ENCODE measurements around the gene EFCAB5.
A peak's percentile ranks its signal among the peaks of the same experiment; 100 is the strongest.
"Not testable (repeated sequence)": the region's sequence is repeated elsewhere in the genome, so short reads cannot be mapped to it uniquely, and the experiment has no call there.

EFCAB5 gene

GRCh38 chr17:30005709-30006320, 64.4 kb downstream of the EFCAB5 start:
- DNase-seq (ENCODE audit: low spot score): no peak

- not testable (repeated sequence) for DNase-seq (ENCODE audit: low spot score)
Observed at GRCh38 chr17:30011934-30012333, 70.5 kb downstream of the EFCAB5 start.

DNA sequence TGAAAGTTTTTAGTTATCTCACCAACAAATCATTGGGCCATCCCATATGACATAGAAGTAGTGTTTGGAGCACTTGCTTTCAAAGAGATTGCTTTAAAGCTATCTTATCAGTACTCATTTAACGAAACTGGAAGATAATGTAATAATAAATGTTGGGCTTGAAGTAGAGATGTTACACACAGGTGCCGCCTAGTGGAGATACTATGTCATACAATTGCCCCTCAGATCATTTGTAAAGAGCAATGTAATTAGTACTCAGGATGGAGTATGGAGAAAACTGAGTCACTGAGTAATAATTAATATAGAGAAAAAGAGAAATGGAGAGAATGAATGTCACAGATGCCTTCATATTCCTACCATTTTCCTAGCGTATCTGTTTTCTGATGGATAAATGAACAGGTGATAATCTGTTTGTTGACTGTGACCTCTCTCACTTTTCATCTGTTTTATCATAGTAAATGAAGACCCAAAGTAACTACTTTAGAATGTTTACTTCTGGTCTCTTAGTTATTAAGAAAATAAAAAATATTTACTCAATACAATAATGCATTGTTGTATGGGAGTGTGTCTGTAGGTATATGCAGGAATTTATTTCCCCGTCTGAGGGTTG, 80.4 kb downstream of the EFCAB5 start:
- DNase-seq (ENCODE audit: low spot score): peak; percentile 59

- not testable (repeated sequence) for DNase-seq (ENCODE audit: low spot score)
Observed at GRCh38 chr17:30025325-30025724, 83.9 kb downstream of the EFCAB5 start.

GRCh38 chr17:30027676-30028075, 86.2 kb downstream of the EFCAB5 start:
- no peak for DNase-seq (ENCODE audit: low spot score)

DNA sequence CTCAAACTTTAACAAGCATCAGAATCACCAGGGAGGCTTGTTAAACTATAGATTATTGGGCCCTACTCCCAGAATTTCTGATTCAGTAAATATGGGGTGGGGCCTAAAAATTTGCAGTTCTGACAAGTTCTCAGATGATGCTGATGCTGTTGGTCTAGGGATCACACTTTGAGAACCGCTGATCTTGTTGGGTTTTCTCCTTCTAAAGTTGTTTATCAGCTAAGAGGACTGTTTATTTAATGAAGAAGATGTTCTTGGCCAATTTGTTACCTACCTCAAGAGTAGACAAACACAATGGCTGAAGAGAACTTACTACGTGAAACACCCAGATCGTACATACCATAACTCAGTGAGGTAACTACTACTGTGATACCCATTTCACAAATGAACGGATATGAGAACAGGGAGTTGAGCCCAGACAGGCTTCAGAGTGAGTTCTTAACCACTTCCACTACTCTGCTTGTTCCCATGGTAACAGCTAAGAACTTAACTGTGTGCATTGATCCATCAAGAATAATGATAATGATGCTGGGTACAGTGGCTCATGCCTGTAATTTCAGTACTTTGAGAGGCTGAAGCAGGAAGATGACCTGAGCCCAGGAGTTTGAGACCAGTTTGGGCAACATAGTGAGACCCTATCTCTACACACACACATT, 89.9 kb downstream of the EFCAB5 start:
- peak; percentile 33 for DNase-seq (ENCODE audit: low spot score)

- DNase-seq (ENCODE audit: low spot score): no peak
Observed at GRCh38 chr17:30035369-30035768, 93.9 kb downstream of the EFCAB5 start.

DNA sequence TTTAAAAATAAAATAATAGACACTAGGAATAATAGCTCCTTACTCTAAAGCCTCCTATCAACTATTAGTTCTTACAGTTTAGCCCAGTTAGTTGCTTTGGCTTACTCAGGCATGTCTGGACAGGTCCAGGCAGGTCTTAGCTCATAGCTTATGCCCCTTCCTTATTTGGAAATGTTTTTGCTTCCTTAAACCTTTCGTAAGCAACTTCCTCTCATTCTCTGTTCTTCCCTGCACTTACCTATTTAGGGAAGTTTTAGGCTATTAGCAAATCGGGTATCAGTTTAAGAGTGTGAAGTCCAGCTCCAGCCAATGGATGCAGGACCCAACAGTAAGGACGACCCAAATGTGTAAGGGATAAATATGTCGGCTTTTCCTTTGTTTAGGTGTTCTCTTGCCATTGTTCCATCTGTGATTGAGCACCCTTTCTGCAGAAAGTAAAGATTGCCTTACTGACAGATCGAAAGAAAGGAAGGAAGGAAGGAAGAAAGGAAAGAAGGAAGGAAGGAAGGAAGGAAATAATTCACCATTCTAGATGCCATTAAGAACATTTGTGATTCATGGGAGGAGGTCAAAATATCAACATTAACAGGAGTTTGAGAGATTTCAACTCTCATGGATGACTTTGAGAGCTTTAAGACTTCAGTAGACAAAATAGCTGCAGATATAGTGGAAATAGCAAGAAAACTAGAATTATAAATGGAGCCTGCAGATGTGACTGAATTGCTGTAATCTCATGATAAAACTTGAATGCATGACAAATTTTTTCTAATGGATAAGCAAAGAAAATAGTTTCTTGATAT, 99.5 kb downstream of the EFCAB5 start:
- peak; percentile 74 for DNase-seq (ENCODE audit: low spot score)

DNA sequence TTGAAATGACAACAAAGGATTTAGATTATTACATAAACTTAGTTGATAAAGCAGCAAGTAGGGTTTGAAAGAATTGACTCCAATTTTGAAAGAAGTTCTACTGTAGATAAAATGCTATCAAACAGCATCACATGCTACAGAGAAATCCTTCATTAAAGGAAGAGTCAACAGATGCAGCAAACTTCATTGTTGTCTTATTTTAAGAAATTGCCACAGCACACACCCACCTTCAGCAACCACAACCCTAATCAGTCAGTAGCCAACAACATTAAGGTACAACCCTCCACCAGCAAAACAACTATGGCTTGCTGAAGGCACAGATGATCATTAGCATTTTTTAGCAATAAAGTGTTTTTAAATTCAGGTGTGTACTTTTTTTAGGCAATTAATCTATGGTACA, 100.1 kb downstream of the EFCAB5 start:
- no peak for DNase-seq (ENCODE audit: low spot score)

DNA sequence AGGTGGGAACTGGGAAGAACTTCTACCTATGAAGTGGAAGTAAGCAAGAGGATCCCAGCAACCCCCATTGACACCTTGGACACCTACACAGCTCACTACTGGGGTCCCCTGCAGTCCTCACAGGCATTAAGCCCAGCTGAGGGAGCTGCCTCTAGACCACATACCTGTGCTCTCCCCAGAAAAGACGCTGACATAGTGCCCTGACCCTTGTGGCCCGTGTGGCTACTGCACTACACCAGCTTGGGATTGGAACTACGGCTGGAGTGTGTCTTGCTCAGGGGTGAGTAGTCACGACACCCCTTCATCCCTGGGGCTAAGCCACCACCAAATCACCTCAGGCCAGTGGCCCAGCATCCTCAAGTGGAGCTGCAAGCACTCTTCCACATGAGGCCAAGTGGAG, 120.9 kb downstream of the EFCAB5 start:
- DNase-seq (ENCODE audit: low spot score): no peak

- DNase-seq (ENCODE audit: low spot score): no peak
Observed at GRCh38 chr17:30064738-30065137, 123.3 kb downstream of the EFCAB5 start.

DNA sequence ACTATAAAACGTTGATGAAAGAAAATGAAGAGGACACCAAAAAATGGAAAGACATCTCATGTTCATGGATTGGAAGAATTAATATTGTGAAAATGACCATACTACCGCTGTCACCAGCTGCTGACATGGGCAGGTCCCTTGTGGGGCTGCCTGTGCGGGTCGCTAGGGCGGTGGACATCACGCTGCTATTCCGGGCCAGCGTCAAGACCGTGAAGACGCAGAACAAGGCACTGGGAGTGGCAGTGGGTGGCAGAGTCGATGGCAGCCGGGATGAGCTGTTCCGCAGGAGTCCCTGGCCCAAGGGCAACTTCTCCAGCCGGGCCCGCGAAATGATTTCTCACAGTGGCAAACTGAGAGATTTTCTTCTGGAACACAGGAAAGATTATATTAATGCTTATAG, 127.0 kb downstream of the EFCAB5 start:
- no peak for DNase-seq (ENCODE audit: low spot score)

DNA sequence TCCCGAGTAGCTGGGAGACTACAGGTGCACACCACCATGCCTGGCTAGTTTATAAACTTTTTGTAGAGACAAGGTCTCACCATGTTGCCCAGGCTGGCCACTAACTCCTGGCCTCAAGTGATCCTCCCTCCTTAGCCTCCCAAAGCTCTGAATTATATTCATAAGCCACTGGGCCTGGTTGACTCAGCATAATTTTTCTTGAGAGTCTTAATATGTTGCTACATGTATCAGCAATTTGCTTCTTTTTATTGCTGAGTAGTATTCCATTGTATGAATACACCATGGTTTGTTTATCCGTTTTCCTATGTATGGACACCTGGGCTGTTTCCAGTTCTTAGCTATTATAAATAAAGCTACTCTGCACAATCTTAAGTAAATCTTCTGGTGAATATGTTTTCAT, 132.8 kb downstream of the EFCAB5 start:
- DNase-seq (ENCODE audit: low spot score): no peak

- DNase-seq (ENCODE audit: low spot score): no peak
Observed at GRCh38 chr17:30074730-30075129, 133.3 kb downstream of the EFCAB5 start.

GRCh38 chr17:30082773-30083172, 141.3 kb downstream of the EFCAB5 start:
- DNase-seq (ENCODE audit: low spot score): no peak

DNA sequence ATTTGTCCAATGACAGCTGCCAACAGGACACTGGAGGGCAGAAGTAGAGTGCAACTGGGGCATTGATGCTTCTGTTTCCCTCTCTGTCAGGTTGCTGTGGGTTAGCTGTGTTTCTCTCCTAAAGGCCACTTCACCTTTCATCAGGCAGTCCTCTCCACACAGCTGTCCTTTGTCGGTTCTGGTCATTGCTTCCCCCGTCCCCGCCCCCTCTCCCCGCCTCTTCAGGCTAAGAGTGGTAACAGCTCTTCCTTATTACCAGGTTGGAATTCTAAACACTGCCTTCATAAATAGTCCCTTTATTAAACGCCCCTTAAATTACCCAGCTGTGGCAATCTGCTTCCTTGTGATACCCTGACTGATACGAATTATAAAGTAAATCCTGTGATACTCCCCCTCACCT, 143.4 kb downstream of the EFCAB5 start:
- DNase-seq (ENCODE audit: low spot score): no peak

DNA sequence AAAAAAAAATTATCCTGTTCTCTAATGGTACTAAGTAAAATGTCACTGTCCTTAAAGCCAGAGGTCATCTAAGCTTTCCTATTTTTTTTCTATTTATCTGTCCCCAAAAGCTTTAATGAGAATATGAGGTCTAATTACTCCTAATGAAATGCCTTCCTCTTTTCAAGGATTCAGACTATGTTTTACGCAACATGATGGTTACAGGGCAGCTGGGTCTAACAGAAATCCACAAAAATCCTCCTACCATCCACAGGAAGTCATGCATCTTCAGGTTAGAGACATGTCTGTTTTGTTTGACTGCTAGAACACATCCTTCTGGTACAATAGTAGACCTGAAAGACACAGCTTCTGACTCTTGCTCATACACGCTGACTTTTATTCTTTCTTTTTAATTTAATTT, 145.5 kb downstream of the EFCAB5 start:
- no peak for DNase-seq (ENCODE audit: low spot score)

DNA sequence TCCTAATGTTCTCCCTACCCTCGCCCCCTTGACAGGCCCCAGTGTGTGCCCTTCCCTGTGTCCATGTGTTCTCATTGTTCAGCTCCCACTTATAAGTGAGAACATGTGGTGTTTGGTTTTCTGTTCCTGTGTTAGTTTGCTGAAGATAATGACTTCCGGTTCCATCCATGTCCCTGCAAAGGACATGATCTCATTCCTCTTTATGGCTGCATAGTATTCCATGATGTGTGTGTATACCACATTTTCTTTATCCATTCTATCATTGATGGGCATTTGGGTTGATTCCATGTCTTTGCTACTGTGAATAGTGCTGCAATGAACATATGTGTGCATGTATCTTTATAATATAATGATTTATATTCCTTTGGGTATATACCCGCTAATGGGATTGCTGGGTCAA, 146.0 kb downstream of the EFCAB5 start:
- not testable (repeated sequence) for DNase-seq (ENCODE audit: low spot score)

- DNase-seq (ENCODE audit: low spot score): no peak
Observed at GRCh38 chr17:30091121-30091670, 149.8 kb downstream of the EFCAB5 start.

- DNase-seq (ENCODE audit: low spot score): peak; percentile 87
Observed at GRCh38 chr17:30091771-30092170, 150.3 kb downstream of the EFCAB5 start.

DNA sequence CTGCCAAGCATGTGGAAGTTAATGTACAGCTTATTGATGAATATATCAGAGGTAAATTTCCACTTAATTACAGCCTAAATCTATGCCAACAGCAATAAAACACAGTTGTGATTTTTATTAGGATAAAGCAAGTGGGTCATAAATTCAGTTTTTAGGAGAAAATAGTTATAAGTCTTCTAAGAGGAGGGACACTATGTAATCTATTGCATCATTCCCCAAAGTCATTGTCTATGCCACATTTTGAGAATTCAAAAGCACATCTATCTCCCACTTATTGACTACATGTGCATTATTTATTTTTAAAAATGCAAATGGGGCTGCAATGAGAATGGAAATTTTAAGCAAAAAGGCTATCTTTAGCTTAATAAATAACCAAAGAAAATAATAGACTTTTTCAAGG, 151.5 kb downstream of the EFCAB5 start:
- DNase-seq (ENCODE audit: low spot score): no peak

DNA sequence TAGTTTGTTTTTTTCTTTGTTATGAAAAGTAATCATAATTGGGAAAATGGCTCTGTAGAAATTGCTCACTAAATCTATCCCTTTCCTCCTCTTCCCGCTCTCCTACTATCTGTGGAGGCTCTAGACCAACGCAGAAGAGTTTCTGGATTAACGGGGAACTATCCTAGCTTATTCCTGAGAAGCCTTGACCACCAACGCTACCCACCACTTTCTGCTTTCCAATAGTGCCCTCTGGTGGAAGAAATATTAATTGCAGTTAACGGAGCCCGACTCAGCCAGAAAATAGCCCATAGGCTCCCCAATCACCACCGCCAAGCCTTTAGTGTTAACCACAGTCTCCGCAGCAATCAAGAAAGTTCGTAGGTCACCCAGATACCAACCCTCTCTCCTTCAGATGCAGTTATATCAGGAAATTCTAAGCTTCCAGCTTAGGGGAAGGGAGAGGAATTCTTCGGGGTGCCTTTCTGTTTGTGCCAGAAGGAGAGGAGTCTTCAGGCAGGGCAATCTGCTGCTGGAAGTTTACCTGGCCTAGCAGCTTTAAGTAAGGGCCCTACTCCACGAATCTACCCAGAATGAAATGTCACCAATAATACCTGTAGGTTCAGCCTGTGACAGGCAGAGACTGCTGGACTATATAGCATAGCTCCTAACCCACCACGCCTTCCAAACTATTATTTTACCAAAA, 152.2 kb downstream of the EFCAB5 start:
- peak; percentile 71 for DNase-seq (ENCODE audit: low spot score)
